GM23338 (cell line): Measurements from ENCODE around the gene EVI2B. TPM values are rescaled to one million over a fixed set of nuclear protein-coding genes. Genes with fewer than 3 reads are reported as not detected.

Experiments used
- ATAC-seq: fragments of 200-7000 bp; cut with Tn5 transposase; 3 replicates; pipeline ENCODE4 v1.9.1; 2020
- DNase-seq: peaks from one replicate; pipeline ENCODE4 v3.0.0-alpha.2; 2015; ENCODE audit warnings: low spot score
- H2AFZ ChIP-seq: fragments of 200-600 bp; sonication (generic); 2 replicates; pipeline ENCODE4 v1.8.0; 2016; ENCODE audit warnings: antibody characterized with exemption, mild to moderate bottlenecking, moderate library complexity
- H3F3A ChIP-seq: fragments of 200-600 bp; sonication (generic); replicated peaks from 2 replicates; pipeline ENCODE4 v1.8.0; 2017; ENCODE audit warnings: antibody characterized with exemption, mixed run types, low read depth
- H3K27ac ChIP-seq: fragments of 200-600 bp; sonication (generic); 2 replicates; pipeline ENCODE4 v1.6.1; 2016; ENCODE audit warnings: low read depth
- H3K27me3 ChIP-seq: fragments of 200-600 bp; sonication (generic); 2 replicates; pipeline ENCODE4 v1.8.0; 2016; ENCODE audit warnings: mild to moderate bottlenecking, mixed run types, moderate library complexity; ENCODE audit not compliant: insufficient read depth
- H3K36me3 ChIP-seq: fragments of 200-600 bp; sonication (generic); 2 replicates; pipeline ENCODE4 v1.8.0; 2016; ENCODE audit warnings: mild to moderate bottlenecking; ENCODE audit not compliant: insufficient read depth
- H3K4me1 ChIP-seq: fragments of 200-600 bp; sonication (generic); 2 replicates; pipeline ENCODE4 v1.8.0; 2016; ENCODE audit warnings: mild to moderate bottlenecking, moderate library complexity; ENCODE audit not compliant: insufficient read depth
- H3K4me2 ChIP-seq: fragments of 200-600 bp; sonication (generic); 2 replicates; pipeline ENCODE4 v1.7.1; 2017; ENCODE audit warnings: mixed run types
- H3K4me3 ChIP-seq: fragments of 200-600 bp; sonication (generic); 2 replicates; pipeline ENCODE4 v1.6.1; 2016; ENCODE audit warnings: mixed run types
- H3K79me2 ChIP-seq: fragments of 200-600 bp; sonication (generic); replicated peaks from 2 replicates; pipeline ENCODE4 v1.8.0; 2017; ENCODE audit warnings: mild to moderate bottlenecking; ENCODE audit not compliant: insufficient read depth
- H3K9me2 ChIP-seq: fragments of 200-600 bp; sonication (generic); 2 replicates; pipeline ENCODE4 v1.8.0; 2017; ENCODE audit not compliant: insufficient read depth
- H4K20me1 ChIP-seq: fragments of 200-600 bp; sonication (generic); replicated peaks from 2 replicates; pipeline ENCODE4 v1.8.0; 2017; ENCODE audit warnings: mild to moderate bottlenecking; ENCODE audit not compliant: insufficient read depth
- H3K27ac Mint-ChIP-seq: 2 replicates; pipeline ENCODE4 v1.8.0; 2020; ENCODE audit warnings: inconsistent platforms, mild to moderate bottlenecking, moderate library complexity, mixed read lengths
- H3K27me3 Mint-ChIP-seq: 3 replicates; pipeline ENCODE4 v1.8.0; 2022; ENCODE audit warnings: low read depth, mild to moderate bottlenecking, moderate library complexity, mixed read lengths, inconsistent platforms; ENCODE audit not compliant: insufficient read depth, poor library complexity
- H3K36me3 Mint-ChIP-seq: 3 replicates; pipeline ENCODE4 v1.8.0; 2021; ENCODE audit warnings: low read depth, mild to moderate bottlenecking, inconsistent platforms, moderate library complexity, mixed read lengths
- H3K4me1 Mint-ChIP-seq: 3 replicates; pipeline ENCODE4 v1.8.0; 2020; ENCODE audit warnings: mild to moderate bottlenecking, inconsistent platforms, mixed read lengths
- H3K4me3 Mint-ChIP-seq: 3 replicates; pipeline ENCODE4 v1.8.0; 2021; ENCODE audit warnings: moderate library complexity, mild to moderate bottlenecking, inconsistent platforms, mixed read lengths
- H3K9me3 Mint-ChIP-seq: 3 replicates; pipeline ENCODE4 v1.8.0; 2020; ENCODE audit warnings: moderate library complexity, mild to moderate bottlenecking, inconsistent platforms, mixed read lengths
- JUNB ChIP-seq: IDR thresholded peaks from one replicate; pipeline ENCODE4 v1.6.1; 2016; ENCODE audit warnings: antibody characterized with exemption; ENCODE audit not compliant: unreplicated experiment
- NANOG ChIP-seq: IDR thresholded peaks from 2 replicates; pipeline ENCODE4 v1.6.1; 2016; ENCODE audit warnings: antibody characterized with exemption, borderline replicate concordance
- ZNF114 ChIP-seq: fragments of 250-450 bp; sonication (Bioruptor Pico); IDR thresholded peaks from 2 replicates; pipeline ENCODE4 v1.5.0; 2020; ENCODE audit warnings: mild to moderate bottlenecking, moderate library complexity
- ZNF331 ChIP-seq: fragments of 250-450 bp; sonication (Bioruptor Pico); IDR thresholded peaks from 2 replicates; pipeline ENCODE4 v1.5.0; 2020; ENCODE audit warnings: low read depth, mild to moderate bottlenecking, moderate library complexity
- polyA plus RNA-seq: library from polyadenylated mRNA; unstranded; fragments of >200 nt; fragmentation: Nextera tagmentation; extraction: Ambion mirVana; gene quantifications from 2 replicates; pipeline ENCODE4 v1.2.1, GENCODE V29; 2016
- total RNA-seq: library from RNA; depleted of rRNA; stranded (reverse); fragments of >200 nt; shearing (Covaris generic); gene quantifications from 2 replicates; pipeline ENCODE4 v1.2.3, GENCODE V29; 2014
- TF ChIP-seq, protein P1 (sequence below), 2 experiments: fragments of 200-600 bp in 1 of 2; sonication (generic) in 1 of 2; conservative IDR thresholded peaks; 2 replicates each; pipeline versions ENCODE4 v1.5.1 to v1.6.1; 2016 to 2017; ENCODE audit warnings: antibody characterized with exemption in 2 of 2, low read depth in 2 of 2, mild to moderate bottlenecking in 2 of 2, moderate library complexity in 1 of 2
- TF ChIP-seq, protein P2 (sequence below): fragments of 250-450 bp; sonication (Bioruptor Pico); IDR thresholded peaks from 2 replicates; pipeline ENCODE4 v1.5.0; 2020; ENCODE audit warnings: mild to moderate bottlenecking, moderate library complexity

EVI2B gene
- total and polyA plus RNA-seq, 2 experiments from 2014 or later, result 0.18 TPM; not detected in 1

DNA sequence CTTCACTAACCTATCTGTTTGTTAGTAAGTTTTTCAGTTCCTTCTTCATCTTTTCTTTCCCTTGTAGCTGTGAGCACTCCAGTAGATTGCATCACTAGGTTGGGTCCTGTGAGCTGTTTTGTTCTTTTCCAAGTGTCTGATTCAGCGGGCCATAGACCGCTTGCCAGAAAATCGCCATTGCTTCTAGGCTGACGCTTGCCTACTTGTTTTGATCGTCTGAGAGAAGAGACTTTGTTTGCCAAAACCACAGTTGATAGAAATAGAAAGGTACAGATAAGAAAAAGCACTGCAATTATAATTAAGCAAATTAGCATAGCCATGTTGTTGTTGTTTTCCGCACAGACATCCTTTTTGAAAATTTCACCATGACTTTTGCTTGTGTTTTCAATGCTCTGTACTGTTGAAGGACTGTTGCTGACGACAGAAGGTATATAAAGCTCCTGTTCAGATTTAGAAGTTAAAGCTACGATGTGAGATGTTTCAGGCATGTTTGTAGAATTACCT, 4.5 kb upstream of the EVI2B start:
- no peaks in the 10 kb centered on the region for H3K9me2 ChIP-seq
- 0 out of 2 replicates have a peak overlapping the region, but pooled peaks have one; percentile 2 for H3K27ac ChIP-seq
- H3K27me3 ChIP-seq, result no peaks in the 10 kb centered on the region
- H2AFZ ChIP-seq, result no peak overlapping the region
- Mint-ChIP-seq H3K27ac (peak overlapping the region; percentile 57), H3K4me1 (peaks cover 12% of the 10 kb centered on the region; the same call in 2 of the 3 replicates), H3K9me3 (no peaks in the 10 kb centered on the region), H3K27me3 (no peaks in the 10 kb centered on the region), H3K4me3 (no peak overlapping the region), H3K36me3 (no peaks in the 10 kb centered on the region)
- DNase-seq (peak; percentile 29), ATAC-seq (peak; percentile 72)
- no peak overlapping the region for H3K4me3 ChIP-seq
- H3F3A ChIP-seq, result no peaks in the 10 kb centered on the region
- H3K79me2 ChIP-seq, result no peaks in the 10 kb centered on the region
- no peaks in the 10 kb centered on the region for H4K20me1 ChIP-seq
- H3K4me2 ChIP-seq, result no peak overlapping the region
- TF ChIP-seq ZNF331 (CRISPR knock-in tag) (no peak), NANOG (no peak), JUNB (no peak), ZNF114 (CRISPR knock-in tag) (no peak)
- TF ChIP-seq, protein P1, sequence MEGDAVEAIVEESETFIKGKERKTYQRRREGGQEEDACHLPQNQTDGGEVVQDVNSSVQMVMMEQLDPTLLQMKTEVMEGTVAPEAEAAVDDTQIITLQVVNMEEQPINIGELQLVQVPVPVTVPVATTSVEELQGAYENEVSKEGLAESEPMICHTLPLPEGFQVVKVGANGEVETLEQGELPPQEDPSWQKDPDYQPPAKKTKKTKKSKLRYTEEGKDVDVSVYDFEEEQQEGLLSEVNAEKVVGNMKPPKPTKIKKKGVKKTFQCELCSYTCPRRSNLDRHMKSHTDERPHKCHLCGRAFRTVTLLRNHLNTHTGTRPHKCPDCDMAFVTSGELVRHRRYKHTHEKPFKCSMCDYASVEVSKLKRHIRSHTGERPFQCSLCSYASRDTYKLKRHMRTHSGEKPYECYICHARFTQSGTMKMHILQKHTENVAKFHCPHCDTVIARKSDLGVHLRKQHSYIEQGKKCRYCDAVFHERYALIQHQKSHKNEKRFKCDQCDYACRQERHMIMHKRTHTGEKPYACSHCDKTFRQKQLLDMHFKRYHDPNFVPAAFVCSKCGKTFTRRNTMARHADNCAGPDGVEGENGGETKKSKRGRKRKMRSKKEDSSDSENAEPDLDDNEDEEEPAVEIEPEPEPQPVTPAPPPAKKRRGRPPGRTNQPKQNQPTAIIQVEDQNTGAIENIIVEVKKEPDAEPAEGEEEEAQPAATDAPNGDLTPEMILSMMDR (conservative IDR thresholded peaks at IDR 0.05; ENCODE audit: low read depth in 2 of 2), result no peak
- TF ChIP-seq, protein P2, sequence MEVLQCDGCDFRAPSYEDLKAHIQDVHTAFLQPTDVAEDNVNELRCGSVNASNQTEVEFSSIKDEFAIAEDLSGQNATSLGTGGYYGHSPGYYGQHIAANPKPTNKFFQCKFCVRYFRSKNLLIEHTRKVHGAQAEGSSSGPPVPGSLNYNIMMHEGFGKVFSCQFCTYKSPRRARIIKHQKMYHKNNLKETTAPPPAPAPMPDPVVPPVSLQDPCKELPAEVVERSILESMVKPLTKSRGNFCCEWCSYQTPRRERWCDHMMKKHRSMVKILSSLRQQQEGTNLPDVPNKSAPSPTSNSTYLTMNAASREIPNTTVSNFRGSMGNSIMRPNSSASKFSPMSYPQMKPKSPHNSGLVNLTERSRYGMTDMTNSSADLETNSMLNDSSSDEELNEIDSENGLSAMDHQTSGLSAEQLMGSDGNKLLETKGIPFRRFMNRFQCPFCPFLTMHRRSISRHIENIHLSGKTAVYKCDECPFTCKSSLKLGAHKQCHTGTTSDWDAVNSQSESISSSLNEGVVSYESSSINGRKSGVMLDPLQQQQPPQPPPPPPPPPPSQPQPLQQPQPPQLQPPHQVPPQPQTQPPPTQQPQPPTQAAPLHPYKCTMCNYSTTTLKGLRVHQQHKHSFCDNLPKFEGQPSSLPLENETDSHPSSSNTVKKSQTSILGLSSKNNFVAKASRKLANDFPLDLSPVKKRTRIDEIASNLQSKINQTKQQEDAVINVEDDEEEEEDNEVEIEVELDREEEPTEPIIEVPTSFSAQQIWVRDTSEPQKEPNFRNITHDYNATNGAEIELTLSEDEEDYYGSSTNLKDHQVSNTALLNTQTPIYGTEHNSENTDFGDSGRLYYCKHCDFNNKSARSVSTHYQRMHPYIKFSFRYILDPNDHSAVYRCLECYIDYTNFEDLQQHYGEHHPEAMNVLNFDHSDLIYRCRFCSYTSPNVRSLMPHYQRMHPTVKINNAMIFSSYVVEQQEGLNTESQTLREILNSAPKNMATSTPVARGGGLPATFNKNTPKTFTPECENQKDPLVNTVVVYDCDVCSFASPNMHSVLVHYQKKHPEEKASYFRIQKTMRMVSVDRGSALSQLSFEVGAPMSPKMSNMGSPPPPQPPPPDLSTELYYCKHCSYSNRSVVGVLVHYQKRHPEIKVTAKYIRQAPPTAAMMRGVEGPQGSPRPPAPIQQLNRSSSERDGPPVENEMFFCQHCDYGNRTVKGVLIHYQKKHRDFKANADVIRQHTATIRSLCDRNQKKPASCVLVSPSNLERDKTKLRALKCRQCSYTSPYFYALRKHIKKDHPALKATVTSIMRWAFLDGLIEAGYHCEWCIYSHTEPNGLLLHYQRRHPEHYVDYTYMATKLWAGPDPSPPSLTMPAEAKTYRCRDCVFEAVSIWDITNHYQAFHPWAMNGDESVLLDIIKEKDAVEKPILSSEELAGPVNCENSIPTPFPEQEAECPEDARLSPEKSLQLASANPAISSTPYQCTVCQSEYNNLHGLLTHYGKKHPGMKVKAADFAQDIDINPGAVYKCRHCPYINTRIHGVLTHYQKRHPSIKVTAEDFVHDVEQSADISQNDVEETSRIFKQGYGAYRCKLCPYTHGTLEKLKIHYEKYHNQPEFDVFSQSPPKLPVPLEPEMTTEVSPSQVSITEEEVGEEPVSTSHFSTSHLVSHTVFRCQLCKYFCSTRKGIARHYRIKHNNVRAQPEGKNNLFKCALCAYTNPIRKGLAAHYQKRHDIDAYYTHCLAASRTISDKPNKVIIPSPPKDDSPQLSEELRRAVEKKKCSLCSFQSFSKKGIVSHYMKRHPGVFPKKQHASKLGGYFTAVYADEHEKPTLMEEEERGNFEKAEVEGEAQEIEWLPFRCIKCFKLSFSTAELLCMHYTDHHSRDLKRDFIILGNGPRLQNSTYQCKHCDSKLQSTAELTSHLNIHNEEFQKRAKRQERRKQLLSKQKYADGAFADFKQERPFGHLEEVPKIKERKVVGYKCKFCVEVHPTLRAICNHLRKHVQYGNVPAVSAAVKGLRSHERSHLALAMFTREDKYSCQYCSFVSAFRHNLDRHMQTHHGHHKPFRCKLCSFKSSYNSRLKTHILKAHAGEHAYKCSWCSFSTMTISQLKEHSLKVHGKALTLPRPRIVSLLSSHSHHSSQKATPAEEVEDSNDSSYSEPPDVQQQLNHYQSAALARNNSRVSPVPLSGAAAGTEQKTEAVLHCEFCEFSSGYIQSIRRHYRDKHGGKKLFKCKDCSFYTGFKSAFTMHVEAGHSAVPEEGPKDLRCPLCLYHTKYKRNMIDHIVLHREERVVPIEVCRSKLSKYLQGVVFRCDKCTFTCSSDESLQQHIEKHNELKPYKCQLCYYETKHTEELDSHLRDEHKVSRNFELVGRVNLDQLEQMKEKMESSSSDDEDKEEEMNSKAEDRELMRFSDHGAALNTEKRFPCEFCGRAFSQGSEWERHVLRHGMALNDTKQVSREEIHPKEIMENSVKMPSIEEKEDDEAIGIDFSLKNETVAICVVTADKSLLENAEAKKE (CRISPR knock-in tag), result no peak
- H3K36me3 ChIP-seq, result no peaks in the 10 kb centered on the region
- peaks cover 17% of the 10 kb centered on the region; the same call in 1 of the 2 replicates for H3K4me1 ChIP-seq
